ENCODE data around the gene ETV4.

Gene ETV4

DNA sequence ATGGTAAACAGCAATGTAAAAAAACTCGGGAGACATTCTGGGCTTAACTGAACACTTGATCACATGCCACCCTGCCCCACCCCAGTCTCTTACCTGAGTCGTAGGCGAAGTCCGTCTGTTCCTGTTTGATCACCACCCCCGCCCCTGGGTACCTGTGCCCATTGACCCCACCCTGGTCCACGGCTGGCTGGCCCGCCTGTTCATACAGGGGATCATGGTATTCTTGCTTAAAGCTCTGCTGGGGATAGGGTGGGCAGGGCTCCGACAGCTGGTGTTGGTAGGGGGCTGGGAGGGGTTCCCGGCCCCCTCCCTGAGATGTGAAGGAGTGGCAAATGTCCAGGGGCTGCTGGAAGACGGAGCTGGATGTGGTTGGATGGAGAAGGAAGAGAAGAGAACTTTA, 13.6 kb downstream of the ETV4 start:
- TF ChIP-seq, protein P1, sequence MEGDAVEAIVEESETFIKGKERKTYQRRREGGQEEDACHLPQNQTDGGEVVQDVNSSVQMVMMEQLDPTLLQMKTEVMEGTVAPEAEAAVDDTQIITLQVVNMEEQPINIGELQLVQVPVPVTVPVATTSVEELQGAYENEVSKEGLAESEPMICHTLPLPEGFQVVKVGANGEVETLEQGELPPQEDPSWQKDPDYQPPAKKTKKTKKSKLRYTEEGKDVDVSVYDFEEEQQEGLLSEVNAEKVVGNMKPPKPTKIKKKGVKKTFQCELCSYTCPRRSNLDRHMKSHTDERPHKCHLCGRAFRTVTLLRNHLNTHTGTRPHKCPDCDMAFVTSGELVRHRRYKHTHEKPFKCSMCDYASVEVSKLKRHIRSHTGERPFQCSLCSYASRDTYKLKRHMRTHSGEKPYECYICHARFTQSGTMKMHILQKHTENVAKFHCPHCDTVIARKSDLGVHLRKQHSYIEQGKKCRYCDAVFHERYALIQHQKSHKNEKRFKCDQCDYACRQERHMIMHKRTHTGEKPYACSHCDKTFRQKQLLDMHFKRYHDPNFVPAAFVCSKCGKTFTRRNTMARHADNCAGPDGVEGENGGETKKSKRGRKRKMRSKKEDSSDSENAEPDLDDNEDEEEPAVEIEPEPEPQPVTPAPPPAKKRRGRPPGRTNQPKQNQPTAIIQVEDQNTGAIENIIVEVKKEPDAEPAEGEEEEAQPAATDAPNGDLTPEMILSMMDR (IDR thresholded peaks at IDR 0.05; ENCODE audit: insufficient read depth, low read length), result no peak
- no peak overlapping the region for H3K27ac ChIP-seq (replicated peaks)

DNA sequence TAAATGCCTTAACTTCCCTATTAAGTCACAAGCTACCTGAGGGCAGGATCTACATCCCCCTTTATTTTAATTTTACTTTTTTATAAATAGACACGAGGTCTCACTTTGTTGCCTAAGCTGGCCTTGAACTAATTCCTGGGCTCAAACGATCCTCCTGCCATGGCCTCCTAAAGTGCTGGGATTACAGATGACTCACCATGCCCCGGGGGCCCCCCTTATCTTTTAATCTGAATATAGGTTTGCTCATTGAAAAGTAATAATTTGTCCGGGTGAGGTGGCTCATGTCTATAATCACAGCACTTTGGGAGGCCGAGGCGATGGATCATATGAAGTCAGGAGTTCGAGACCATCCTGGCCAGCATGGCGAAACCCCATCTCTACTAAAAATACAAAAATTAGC, 14.2 kb downstream of the ETV4 start:
- H3K4me3 ChIP-seq (replicated peaks; ENCODE audit: insufficient read depth, low read length), result no peak overlapping the region
- no peaks in the 10 kb centered on the region for H3K27me3 ChIP-seq (ENCODE audit: insufficient read depth, poor library complexity, severe bottlenecking)
- DNase-seq (ENCODE audit: low read depth in 1 of 2, low spot score in 1 of 2), result no peak
- no peak overlapping the region for H3K27ac ChIP-seq (replicated peaks)
- TF ChIP-seq GABPA (IDR thresholded peaks at IDR 0.05; ENCODE audit: low read depth) (no peak), POLR2AphosphoS5 (IDR thresholded peaks at IDR 0.05; ENCODE audit: low read depth) (no peak), SPI1 (IDR thresholded peaks at IDR 0.05; ENCODE audit: borderline replicate concordance, low read depth) (no peak)
- TF ChIP-seq, protein P2, sequence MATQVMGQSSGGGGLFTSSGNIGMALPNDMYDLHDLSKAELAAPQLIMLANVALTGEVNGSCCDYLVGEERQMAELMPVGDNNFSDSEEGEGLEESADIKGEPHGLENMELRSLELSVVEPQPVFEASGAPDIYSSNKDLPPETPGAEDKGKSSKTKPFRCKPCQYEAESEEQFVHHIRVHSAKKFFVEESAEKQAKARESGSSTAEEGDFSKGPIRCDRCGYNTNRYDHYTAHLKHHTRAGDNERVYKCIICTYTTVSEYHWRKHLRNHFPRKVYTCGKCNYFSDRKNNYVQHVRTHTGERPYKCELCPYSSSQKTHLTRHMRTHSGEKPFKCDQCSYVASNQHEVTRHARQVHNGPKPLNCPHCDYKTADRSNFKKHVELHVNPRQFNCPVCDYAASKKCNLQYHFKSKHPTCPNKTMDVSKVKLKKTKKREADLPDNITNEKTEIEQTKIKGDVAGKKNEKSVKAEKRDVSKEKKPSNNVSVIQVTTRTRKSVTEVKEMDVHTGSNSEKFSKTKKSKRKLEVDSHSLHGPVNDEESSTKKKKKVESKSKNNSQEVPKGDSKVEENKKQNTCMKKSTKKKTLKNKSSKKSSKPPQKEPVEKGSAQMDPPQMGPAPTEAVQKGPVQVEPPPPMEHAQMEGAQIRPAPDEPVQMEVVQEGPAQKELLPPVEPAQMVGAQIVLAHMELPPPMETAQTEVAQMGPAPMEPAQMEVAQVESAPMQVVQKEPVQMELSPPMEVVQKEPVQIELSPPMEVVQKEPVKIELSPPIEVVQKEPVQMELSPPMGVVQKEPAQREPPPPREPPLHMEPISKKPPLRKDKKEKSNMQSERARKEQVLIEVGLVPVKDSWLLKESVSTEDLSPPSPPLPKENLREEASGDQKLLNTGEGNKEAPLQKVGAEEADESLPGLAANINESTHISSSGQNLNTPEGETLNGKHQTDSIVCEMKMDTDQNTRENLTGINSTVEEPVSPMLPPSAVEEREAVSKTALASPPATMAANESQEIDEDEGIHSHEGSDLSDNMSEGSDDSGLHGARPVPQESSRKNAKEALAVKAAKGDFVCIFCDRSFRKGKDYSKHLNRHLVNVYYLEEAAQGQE (IDR thresholded peaks at IDR 0.05; ENCODE audit: insufficient replicate concordance, low read depth), result no peak
- TF ChIP-seq, protein P1 (IDR thresholded peaks at IDR 0.05; ENCODE audit: insufficient read depth, low read length), result no peak

More for the DNA sequence above, 13.6 kb downstream of the ETV4 start:
- no peak for DNase-seq (ENCODE audit: low read depth in 1 of 2, low spot score in 1 of 2)
- Histone ChIP-seq H3K4me3 (replicated peaks; ENCODE audit: insufficient read depth, low read length) (no peak overlapping the region), H3K27me3 (ENCODE audit: insufficient read depth, poor library complexity, severe bottlenecking) (no peaks in the 10 kb centered on the region)

DNA sequence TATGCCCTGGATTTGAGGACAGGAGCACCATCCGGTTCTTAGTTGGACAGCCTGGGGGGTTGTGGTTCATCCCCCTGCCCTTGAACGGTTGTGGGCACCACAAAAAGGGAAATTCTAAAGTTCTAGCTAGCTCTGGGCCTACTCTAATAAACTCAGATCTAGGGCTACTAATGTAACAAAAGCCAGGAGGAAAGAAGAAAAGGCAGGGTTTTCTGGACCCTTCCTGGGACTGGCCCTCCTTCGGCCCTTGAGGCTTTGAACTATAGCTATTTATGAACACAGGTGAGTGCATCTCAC, 15.1 kb downstream of the ETV4 start:
- DNase-seq (ENCODE audit: low read depth in 1 of 2, low spot score in 1 of 2), result no peak
- TF ChIP-seq SPI1 (IDR thresholded peaks at IDR 0.05; ENCODE audit: borderline replicate concordance, low read depth) (no peak), GABPA (IDR thresholded peaks at IDR 0.05; ENCODE audit: low read depth) (no peak), POLR2AphosphoS5 (IDR thresholded peaks at IDR 0.05; ENCODE audit: low read depth) (no peak)
- TF ChIP-seq, protein P1 (IDR thresholded peaks at IDR 0.05; ENCODE audit: insufficient read depth, low read length), result no peak
- TF ChIP-seq, protein P2 (IDR thresholded peaks at IDR 0.05; ENCODE audit: insufficient replicate concordance, low read depth), result no peak
- no peaks in the 10 kb centered on the region for H3K27me3 ChIP-seq (ENCODE audit: insufficient read depth, poor library complexity, severe bottlenecking)
- no peak overlapping the region for H3K27ac ChIP-seq (replicated peaks)
- no peak overlapping the region for H3K4me3 ChIP-seq (replicated peaks; ENCODE audit: insufficient read depth, low read length)

DNA sequence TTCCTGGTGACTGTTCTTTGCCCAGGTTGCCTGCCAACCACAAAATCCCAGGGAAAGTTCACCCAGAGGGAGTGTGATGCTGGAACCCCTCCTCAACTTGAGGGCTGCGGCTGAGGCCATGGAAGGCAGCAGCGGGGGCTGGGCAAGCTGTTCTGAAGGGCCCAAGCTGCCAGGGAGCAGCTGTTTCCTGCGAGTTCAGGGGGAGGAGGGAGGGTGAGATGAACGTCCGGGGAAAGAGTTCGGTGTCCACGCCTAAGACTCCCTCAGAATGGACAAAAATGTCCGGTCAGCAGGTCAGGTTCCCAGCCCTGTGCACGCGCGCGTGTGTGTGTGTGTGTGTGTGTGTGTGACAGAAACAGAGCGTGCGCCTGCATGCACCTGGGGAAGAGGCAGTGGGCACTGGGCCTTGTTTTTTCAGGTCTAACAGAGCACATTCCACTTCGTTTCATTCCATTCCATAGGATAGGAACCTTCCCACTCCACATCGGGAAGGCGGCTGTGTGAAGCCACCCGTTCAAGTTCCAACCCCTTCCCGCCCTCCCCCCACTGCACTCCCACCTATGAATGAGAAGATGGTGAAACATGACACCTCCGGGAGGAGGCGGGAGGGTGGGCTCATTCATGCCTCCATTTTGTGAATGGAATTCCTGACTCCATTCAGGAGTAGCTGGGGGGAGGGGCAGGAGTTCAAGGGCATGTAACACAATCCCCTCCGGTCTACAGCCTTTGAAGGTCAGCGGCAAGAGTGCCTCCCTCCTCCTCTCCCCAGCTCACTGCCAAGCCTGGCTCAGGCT, 15.7 kb downstream of the ETV4 start:
- no peak overlapping the region for H3K4me3 ChIP-seq (replicated peaks; ENCODE audit: insufficient read depth, low read length)
- H3K27ac ChIP-seq (replicated peaks), result no peak overlapping the region
- no peaks in the 10 kb centered on the region for H3K27me3 ChIP-seq (ENCODE audit: insufficient read depth, poor library complexity, severe bottlenecking)
- DNase-seq (ENCODE audit: low read depth in 1 of 2, low spot score in 1 of 2), result no peak
- TF ChIP-seq POLR2AphosphoS5 (IDR thresholded peaks at IDR 0.05; ENCODE audit: low read depth), result no peak; the same call in 1 of the 2 replicates
- no peak for TF ChIP-seq SPI1 (IDR thresholded peaks at IDR 0.05; ENCODE audit: borderline replicate concordance, low read depth)
- TF ChIP-seq, protein P1 (IDR thresholded peaks at IDR 0.05; ENCODE audit: insufficient read depth, low read length), result no peak
- TF ChIP-seq, protein P2 (IDR thresholded peaks at IDR 0.05; ENCODE audit: insufficient replicate concordance, low read depth), result no peak
- TF ChIP-seq GABPA (IDR thresholded peaks at IDR 0.05; ENCODE audit: low read depth), result no peak
